ENCODE measurements around the gene LYVE1.
A peak's percentile ranks its signal among the peaks of the same experiment; 100 is the strongest.

LYVE1 gene

DNA sequence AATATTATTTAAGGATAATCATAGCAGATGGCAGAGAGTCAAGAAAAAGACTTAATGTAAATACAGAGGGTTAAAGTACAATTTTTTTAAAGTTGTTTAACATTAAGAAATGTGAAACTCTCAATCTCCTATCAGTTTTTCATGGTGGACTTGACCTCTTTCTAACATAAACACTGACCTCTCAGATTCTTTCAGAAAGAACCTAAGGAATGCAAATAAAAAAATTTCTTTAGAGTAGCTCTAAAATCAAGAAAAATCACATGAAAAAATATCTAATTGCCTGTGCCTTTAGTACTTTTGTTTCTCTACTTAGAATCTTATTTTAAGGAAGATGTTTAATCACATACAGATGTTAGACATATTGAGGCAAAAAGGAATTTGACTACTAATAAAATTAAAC lies 40.3 kb downstream of the LYVE1 start:
- H3K4me3 ChIP-seq (ENCODE audit: low read depth, low read length): no peak overlapping the region
- TF ChIP-seq, protein P1, sequence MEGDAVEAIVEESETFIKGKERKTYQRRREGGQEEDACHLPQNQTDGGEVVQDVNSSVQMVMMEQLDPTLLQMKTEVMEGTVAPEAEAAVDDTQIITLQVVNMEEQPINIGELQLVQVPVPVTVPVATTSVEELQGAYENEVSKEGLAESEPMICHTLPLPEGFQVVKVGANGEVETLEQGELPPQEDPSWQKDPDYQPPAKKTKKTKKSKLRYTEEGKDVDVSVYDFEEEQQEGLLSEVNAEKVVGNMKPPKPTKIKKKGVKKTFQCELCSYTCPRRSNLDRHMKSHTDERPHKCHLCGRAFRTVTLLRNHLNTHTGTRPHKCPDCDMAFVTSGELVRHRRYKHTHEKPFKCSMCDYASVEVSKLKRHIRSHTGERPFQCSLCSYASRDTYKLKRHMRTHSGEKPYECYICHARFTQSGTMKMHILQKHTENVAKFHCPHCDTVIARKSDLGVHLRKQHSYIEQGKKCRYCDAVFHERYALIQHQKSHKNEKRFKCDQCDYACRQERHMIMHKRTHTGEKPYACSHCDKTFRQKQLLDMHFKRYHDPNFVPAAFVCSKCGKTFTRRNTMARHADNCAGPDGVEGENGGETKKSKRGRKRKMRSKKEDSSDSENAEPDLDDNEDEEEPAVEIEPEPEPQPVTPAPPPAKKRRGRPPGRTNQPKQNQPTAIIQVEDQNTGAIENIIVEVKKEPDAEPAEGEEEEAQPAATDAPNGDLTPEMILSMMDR (IDR thresholded peaks at IDR 0.05; ENCODE audit: low read depth, low read length, missing control alignments): no peak
- no peak for DNase-seq (ENCODE audit: low read depth)

DNA sequence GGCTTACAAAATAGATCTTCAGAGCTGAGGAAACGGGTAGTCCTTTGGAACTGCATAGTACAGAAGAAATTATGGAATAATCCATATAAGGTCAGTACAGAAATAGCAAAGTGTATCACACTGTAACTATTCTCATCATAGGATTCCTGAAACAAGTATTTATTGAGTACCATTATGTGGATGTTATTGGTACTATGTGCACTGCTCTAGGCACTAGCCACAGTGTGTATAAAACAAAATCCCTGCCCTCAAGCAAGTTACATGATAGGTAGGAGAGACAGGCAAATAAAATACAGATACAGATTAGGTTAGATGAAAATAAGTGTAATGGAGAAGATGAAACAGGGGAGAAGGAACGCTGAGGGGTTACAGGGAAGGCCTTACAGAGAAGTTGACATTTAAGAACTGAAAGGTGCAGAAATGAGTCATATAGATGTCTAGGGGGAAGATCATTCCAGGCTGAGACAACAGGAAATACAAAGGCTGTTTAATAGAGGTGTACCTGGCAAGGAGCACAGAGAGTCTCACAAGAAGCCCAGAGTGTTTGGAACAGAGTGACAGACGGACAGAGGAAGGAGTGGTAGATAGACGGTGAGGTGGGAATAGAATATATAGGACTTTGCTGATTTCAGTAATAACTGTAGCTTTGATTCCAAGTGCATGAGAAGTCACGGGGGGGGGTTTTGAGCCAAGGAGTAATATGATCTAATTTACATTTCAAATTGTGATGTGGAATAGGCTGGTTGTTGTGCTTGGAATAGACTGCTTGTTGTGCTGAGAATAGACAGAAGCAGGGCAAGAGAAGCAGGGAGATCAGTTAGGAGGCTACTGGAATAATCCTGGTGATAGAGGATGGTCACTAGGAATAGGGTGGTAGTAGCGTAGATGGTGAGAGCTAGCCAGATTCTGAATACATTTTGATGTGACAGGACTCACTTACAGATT lies 41.2 kb downstream of the LYVE1 start:
- peak; percentile 30 for DNase-seq (ENCODE audit: low read depth)
- TF ChIP-seq, protein P1 (IDR thresholded peaks at IDR 0.05; ENCODE audit: low read depth, low read length, missing control alignments): no peak
- H3K4me3 ChIP-seq (ENCODE audit: low read depth, low read length): no peak overlapping the region

DNA sequence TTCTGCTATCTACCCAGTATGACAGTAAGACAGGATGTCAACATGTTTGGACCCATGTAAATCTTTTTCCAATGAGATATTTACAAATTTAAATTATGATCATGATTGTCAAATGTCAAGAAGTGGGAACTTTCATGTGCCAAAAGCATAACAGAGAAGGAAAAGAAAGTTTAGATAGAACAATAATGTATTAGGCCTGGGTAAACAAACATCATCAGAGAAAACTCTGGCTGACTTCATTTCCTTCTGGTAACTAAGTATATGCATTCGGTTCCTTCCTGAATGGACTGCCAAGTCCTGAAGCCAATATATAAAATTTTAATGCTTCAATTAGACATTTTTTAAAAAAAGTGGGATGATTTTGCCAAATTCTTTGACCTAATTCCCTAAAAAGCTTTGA lies 44.0 kb downstream of the LYVE1 start:
- H3K4me3 ChIP-seq (ENCODE audit: low read depth, low read length): no peak overlapping the region
- TF ChIP-seq, protein P1 (IDR thresholded peaks at IDR 0.05; ENCODE audit: low read depth, low read length, missing control alignments): no peak
- no peak for DNase-seq (ENCODE audit: low read depth)

DNA sequence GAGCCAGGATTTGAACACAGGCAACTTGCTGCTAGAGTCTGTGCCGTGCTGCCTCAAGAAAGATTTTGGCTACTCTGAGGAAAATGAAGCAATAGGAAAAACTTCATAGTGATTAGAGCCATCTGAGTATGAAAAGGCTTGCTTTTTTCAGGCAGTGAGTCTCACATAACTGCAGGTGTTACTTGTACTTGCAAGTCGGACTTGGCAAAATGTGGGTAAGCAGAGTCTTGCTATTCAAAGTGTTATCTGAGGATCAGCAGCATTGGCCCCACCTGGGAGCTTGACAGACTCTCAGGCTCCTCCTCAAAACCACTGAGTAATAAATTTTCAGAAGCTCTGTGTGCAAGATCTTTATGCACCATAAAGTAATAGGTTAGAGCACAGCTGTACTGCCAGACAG lies 45.5 kb downstream of the LYVE1 start:
- DNase-seq (ENCODE audit: low read depth): no peak
- TF ChIP-seq, protein P1 (IDR thresholded peaks at IDR 0.05; ENCODE audit: low read depth, low read length, missing control alignments): no peak
- H3K4me3 ChIP-seq (ENCODE audit: low read depth, low read length): no peak overlapping the region

DNA sequence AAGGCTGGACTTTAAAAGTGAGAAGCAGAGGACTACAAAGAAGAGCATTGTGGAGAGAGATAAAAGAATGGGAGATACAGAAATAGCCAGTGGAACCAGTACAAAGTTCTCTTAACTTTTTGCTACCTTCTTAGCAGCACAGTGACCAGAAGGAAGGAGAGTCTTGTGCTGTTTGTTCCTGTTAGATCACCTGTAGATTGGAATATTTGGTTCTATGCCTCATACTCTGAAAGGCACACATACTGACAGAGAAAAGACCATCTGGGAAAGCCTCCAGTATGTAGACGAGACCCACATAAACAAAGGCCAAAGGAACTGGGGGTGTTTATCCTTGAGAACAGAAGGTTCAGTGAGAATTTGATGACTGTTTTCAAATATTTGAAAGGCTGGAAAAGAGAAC lies 46.2 kb downstream of the LYVE1 start:
- H3K4me3 ChIP-seq (ENCODE audit: low read depth, low read length): no peak overlapping the region
- no peak for DNase-seq (ENCODE audit: low read depth)
- TF ChIP-seq, protein P1 (IDR thresholded peaks at IDR 0.05; ENCODE audit: low read depth, low read length, missing control alignments): no peak

DNA sequence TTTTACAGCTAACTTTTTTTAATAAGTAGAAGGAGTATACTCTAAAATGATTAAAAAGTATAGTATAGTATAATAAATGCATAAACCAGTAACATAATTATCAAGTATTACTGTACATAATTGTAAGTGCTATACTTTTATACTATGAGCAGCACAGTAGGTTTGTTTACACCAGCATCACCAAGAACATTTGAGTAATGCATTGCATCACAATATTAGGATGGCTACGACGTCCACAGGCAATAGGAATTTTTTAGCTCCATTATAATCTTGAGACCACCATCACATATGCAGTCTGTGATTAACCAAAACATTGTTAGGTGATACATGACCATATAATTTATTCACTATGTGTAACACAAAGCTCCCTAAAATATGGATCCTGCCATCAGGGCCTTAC lies 47.9 kb downstream of the LYVE1 start:
- no peak for DNase-seq (ENCODE audit: low read depth)
- TF ChIP-seq, protein P1 (IDR thresholded peaks at IDR 0.05; ENCODE audit: low read depth, low read length, missing control alignments): no peak
- H3K4me3 ChIP-seq (ENCODE audit: low read depth, low read length): no peak overlapping the region

DNA sequence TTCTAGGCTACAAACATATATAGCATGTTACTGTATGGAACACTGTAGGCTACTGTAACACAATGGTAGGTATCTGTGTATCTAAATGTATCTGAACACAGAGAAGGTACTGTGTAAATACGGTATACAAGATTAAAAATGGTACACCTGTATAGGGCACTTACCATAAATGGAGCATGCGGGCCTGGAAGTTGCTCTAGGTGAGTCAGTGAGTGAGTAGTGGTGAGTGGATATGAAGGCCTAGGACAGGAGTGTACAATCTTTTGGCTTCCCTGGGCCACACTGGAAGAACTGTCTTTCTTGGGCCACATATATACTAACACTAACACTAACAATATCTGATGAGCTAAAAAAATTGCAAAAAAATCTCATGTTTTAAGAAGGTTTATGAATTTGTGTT lies 48.8 kb downstream of the LYVE1 start:
- H3K4me3 ChIP-seq (ENCODE audit: low read depth, low read length): no peak overlapping the region
- TF ChIP-seq, protein P1 (IDR thresholded peaks at IDR 0.05; ENCODE audit: low read depth, low read length, missing control alignments): no peak
- no peak for DNase-seq (ENCODE audit: low read depth)

Data from GM12864 (cell line).